Kidney epithelial cell (primary cell): Measurements from ENCODE around the gene CEP44. TPM values are rescaled to one million over a fixed set of nuclear protein-coding genes. Genes with fewer than 3 reads are reported as not detected.
"Not testable (repeated sequence)": the region's sequence is repeated elsewhere in the genome, so short reads cannot be mapped to it uniquely, and the experiment has no call there.

Source experiments
- DNase-seq: peaks from one replicate; pipeline ENCODE4 v3.0.0-alpha.2; 2010; ENCODE audit warnings: low read depth
- H3K27me3 ChIP-seq: 2 replicates; pipeline ENCODE4 v1.6.0; 2011; ENCODE audit warnings: low read length; ENCODE audit not compliant: control insufficient read depth, insufficient read depth
- H3K36me3 ChIP-seq: 2 replicates; pipeline ENCODE4 v1.5.1; 2011; ENCODE audit warnings: low read length; ENCODE audit not compliant: control insufficient read depth, insufficient read depth
- H3K4me3 ChIP-seq: 2 replicates; pipeline ENCODE4 v1.5.1; 2011; ENCODE audit warnings: low read depth, mild to moderate bottlenecking, control low read depth, low read length
- CTCF ChIP-seq: IDR thresholded peaks from 2 replicates; pipeline ENCODE4 v1.5.1; 2011; ENCODE audit warnings: mild to moderate bottlenecking, moderate library complexity, low read length, control low read depth, inconsistent platforms; ENCODE audit not compliant: insufficient read depth, poor library complexity, severe bottlenecking
- total RNA-seq: library from RNA; depleted of rRNA; stranded (reverse); fragments of >200 nt; gene quantifications from 2 replicates; pipeline ENCODE4 v1.2.3, GENCODE V29; 2015

CEP44 gene
- total RNA-seq, 1 donor from 2014 or later: 9.4 TPM

DNA sequence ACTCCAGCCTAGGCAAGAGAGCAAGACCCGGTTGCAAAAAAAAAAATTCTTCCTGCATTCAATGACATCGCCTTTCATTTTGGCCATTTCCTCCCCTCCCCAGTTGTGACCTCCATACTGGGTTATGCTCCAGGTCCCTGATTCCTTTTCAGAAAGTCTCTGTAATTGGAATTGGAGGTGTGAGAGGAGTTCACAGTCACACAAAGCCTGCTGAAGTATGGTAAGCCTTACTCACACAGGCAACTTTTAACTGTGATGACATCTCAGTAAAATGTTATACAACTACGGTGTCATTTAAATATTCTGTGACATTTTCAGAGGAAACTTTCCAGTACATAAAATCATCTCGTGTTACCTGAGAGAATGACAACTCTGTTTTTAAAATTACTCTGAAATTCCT, 73.6 kb downstream of the CEP44 start:
- H3K36me3 ChIP-seq: no peaks in the 10 kb centered on the region
- H3K27me3 ChIP-seq: no peaks in the 10 kb centered on the region
- H3K4me3 ChIP-seq: no peak overlapping the region
- no peak for DNase-seq
- no peak for TF ChIP-seq CTCF

- H3K4me3 ChIP-seq: no peak overlapping the region
- TF ChIP-seq CTCF: no peak
- DNase-seq: no peak
- H3K36me3 ChIP-seq: no peaks in the 10 kb centered on the region
- no peaks in the 10 kb centered on the region for H3K27me3 ChIP-seq
Measured at GRCh38 chr4:174358410-174358809, 74.7 kb downstream of the CEP44 start.

GRCh38 chr4:174358829-174359228, 75.1 kb downstream of the CEP44 start:
- no peak for TF ChIP-seq CTCF
- Histone ChIP-seq H3K27me3 (no peaks in the 10 kb centered on the region), H3K36me3 (no peaks in the 10 kb centered on the region), H3K4me3 (no peak overlapping the region)
- DNase-seq: peak; percentile 57

DNA sequence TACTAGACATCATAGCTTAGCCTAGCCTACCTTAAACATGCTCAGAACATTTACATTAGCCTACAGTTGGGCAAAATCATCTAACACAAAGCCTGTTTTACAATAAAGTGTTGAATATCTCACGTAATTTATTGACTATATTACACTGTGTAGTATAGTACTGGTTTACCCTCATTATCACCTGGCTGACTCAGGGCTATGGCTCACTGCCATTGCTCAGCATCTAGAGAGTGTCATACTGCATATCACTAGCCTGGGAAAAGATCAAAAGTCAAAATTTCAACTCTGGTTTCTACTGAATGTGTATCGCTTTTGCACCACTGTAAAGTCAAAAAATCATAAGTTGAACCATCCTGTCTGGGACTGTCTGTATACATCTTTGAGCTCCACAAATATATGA, 78.6 kb downstream of the CEP44 start:
- DNase-seq: no peak
- no peaks in the 10 kb centered on the region for H3K27me3 ChIP-seq
- H3K36me3 ChIP-seq: no peaks in the 10 kb centered on the region
- H3K4me3 ChIP-seq: no peak overlapping the region
- no peak for TF ChIP-seq CTCF

DNA sequence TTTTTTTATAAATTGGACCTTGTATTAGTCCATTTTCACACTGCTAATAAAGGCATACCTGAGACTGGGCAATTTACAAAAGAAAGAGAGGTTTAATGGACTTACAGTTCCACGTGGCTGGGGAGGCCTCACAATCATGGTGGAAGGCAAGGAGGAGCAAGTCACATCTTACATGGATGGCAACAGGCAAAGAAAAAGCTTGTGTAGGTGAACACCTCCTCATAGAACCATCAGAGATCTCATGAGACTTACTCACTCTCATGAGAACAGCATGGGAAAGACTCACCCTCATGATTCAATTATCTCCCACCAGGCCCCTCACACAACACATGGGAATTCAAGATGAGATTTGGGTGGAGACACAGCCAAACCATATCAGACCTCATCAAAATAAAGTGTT, 80.1 kb downstream of the CEP44 start:
- not testable (repeated sequence) for H3K27me3 ChIP-seq, H3K4me3 ChIP-seq, H3K36me3 ChIP-seq, DNase-seq

- H3K4me3 ChIP-seq: no peak overlapping the region
- H3K27me3 ChIP-seq: no peaks in the 10 kb centered on the region
- no peak for DNase-seq
- TF ChIP-seq CTCF: peak; percentile 19
- no peaks in the 10 kb centered on the region for H3K36me3 ChIP-seq
Measured at GRCh38 chr4:174365018-174365587, 81.4 kb downstream of the CEP44 start.
